RKO (cell line): ENCODE data around the gene CCSER1.
A peak's percentile ranks its signal among the peaks of the same experiment; 100 is the strongest.
"Not testable (repeated sequence)": the region's sequence is repeated elsewhere in the genome, so short reads cannot be mapped to it uniquely, and the experiment has no call there.

Experiments used
- DNase-seq: peaks from one replicate; pipeline ENCODE4 v3.0.0-alpha.2; 2016; ENCODE audit warnings: low spot score

CCSER1 gene

DNA sequence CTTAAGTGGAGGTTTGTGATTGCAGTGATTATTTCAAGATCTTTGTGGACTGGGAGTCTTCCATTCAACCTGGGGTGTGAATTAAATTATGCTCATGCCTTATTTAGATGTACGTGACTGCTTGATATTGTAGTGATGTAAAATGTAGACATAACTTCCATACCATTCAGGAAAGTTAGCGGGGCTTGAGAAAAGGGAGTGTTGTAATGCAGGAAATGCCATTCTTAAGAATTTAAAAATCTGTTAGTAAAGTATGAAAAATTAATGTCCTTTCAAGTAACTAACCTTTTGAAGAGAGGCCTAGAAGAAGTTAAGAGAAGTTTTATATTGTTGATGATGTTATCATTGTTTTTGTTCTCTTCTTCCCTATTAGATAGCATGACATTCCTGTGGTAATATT lies 318.2 kb downstream of the CCSER1 start:
- DNase-seq: no peak

GRCh38 chr4:90449626-90450025 lies 322.4 kb downstream of the CCSER1 start:
- DNase-seq: no peak

DNA sequence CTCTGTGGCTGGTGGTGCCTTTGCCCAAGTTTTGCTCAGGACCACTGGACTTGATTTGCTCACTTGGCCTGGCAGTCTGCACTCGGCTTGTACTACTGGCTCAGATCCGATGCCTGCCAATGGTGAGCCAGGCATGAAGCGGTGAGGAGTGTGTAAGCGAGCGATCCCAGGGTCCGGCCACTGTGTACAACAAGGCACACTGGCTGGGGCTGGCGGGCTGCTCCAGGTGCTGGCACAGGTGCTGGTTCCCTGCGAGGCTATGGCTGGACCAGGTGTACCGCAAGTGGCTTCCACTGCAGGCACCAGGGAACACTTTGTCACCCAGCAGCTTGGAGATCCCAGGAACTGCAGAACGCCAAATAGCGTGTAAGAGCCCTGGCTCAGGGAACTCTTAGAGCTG lies 329.7 kb downstream of the CCSER1 start:
- no peak for DNase-seq

- DNase-seq: no peak
Measured at GRCh38 chr4:90457817-90458216, 330.6 kb downstream of the CCSER1 start.

GRCh38 chr4:90458576-90458975 lies 331.4 kb downstream of the CCSER1 start:
- DNase-seq: no peak

DNA sequence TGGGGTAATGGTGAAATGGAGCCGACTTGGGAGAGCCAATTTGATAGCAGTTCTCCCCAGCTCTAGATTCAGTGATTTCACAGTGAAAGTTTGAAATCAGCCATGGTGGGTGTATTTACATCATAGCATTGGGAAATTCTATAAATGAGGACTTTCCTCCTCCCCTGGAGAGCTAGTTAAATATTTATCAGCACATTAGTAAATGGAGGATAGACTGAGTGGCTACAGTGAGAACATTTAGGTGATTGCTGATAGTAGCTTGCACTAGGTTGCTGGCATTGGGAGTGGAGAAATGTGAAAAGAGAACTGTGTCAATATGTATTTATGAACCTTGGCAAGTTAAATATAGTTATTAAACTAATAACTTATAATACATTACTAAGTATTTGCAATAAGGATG lies 347.3 kb downstream of the CCSER1 start:
- no peak for DNase-seq

DNA sequence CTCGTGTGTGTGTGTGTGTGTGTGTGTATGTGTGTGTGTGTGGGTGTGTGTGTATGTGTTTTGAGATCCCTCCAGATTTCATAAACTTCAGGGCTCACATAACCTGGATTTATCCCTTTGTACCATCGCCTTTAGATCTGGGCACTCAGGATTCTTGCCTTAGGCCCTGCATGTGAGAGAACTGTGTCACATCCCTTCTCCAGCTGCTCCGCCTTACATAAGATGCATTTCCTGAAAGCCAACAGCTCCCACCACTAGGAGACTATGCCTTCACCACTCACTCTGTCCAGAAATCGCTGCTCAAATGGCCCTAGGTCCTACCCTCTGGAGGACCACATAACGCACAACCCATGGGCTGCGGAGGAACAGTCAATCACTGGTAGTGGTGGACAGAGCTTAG lies 348.8 kb downstream of the CCSER1 start:
- DNase-seq: no peak

DNA sequence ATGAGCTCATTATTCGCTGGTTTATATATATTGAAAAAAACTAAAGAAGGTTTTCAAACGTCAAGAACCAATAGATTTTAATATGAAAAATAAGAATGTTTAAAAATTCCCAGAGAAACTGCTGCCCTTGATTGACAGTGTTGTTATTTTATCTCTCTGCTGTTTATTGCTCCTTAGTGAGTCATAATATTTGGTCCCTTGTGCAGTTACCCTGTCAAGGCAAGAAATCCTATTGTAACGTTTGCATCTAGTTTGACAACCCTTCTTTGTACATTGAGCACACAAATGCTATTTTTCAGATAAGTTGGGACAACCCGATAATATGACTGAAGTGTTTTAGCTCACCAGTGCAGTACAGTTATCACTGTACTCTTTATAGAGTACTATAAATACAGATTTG lies 349.4 kb downstream of the CCSER1 start:
- DNase-seq: no peak

DNA sequence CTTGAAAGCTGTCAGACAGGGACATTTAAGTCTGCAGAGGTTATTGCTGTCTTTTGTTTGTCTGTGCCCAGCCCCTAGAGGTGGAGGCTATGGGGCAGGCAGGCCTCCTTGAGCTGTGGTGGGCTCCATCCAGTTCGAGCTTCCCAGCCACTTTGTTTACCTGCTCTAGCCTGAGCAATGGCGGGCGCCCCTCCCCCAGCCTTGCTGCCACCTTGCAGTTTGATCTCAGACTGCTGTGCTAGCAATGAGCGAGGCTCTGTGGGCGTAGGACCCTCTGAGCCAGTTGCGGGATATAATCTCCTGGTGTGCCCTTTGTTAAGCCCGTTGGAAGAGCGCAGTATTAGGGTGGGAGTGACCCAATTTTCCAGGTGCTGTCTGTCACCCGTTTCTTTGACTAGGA lies 357.7 kb downstream of the CCSER1 start:
- DNase-seq: not testable (repeated sequence)

GRCh38 chr4:90486346-90486745 lies 359.2 kb downstream of the CCSER1 start:
- DNase-seq: no peak

- no peak for DNase-seq
Measured at GRCh38 chr4:90495211-90495610, 368.0 kb downstream of the CCSER1 start.

GRCh38 chr4:90495936-90496335 lies 368.7 kb downstream of the CCSER1 start:
- DNase-seq: no peak

GRCh38 chr4:90498175-90498574 lies 371.0 kb downstream of the CCSER1 start:
- no peak for DNase-seq

DNA sequence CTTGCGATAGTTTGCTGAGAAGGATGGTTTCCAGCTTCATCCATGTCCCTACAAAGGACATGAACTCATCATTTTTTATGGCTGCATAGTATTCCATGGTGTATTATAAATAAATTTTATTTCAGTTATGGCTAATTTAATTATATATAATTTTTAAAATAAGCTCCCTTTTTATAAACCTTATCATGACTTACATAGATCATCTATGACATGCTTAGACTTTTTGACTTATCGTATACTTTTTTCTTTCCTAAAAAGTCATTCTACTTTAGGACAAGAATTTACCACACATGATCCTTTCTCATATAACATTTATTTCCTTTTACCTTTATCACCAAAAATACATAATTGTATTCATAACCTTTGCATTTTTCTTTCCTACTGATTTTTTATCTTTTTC lies 376.5 kb downstream of the CCSER1 start:
- DNase-seq: peak; percentile 0

DNA sequence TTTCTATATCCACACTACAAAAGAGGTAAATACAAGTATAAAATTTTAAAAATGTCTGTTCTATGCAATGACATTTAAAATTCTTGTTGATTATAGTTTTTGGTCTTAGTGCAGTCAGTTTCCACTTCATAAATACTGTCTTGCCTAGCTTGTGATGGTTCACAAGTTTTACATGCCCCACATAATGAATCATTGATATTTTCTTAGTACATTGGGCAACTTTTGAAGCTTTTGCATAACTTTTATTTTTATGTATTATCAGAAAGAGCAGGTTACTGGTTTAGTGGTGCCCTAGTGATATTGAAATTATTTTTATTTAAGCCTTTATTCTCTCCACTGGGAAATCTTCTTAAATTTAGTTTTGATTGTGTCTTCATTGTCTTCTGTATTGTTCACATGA lies 388.0 kb downstream of the CCSER1 start:
- no peak for DNase-seq

- no peak for DNase-seq
Measured at GRCh38 chr4:90528551-90528950, 401.4 kb downstream of the CCSER1 start.

- no peak for DNase-seq
Measured at GRCh38 chr4:90536408-90536807, 409.2 kb downstream of the CCSER1 start.

DNA sequence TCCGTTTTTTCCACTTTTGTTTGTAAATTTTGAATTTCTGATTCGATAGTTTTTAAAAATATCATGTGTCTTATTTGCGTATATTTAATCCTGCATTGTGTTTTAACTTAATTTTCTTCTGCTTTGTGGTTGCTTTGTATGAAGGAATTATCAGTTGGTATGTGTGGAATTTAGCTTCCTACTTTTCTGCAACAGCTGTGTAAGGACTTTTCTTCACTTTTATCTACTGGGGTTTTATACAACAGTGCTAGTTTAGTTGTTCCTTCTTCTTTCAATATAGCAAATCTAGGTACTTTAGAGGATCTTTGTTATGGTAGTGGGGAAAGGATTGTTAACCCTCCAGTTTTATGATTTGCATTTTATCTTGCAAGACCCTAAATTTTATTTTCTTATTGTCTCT lies 410.3 kb downstream of the CCSER1 start:
- no peak for DNase-seq

GRCh38 chr4:90540536-90540935 lies 413.3 kb downstream of the CCSER1 start:
- DNase-seq: no peak

GRCh38 chr4:90542216-90542615 lies 415.0 kb downstream of the CCSER1 start:
- DNase-seq: no peak

GRCh38 chr4:90543419-90544170 lies 416.4 kb downstream of the CCSER1 start:
- DNase-seq: no peak

GRCh38 chr4:90544532-90545045 lies 417.4 kb downstream of the CCSER1 start:
- no peak for DNase-seq

DNA sequence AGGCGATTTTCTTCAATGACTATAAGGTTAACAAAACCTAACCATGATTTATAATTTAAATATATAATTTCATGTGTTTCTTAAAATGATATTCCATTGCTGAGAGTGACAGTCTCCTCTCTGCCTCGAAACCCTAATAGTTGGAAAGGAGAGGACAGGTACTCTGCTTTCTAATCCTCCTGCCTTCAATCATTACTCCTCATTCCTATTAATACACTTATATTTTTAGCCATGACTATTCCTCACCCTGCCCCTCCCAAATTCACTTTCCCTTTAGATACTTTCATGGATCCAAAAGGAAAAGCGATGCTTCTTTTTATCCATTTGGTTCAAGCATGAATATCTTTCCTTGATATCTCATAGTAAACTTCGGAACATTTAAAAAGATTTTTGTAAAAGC lies 418.2 kb downstream of the CCSER1 start:
- DNase-seq: no peak

GRCh38 chr4:90546114-90546513 lies 418.9 kb downstream of the CCSER1 start:
- no peak for DNase-seq
